ENCODE measurements around the gene DPYSL3.

DNA sequence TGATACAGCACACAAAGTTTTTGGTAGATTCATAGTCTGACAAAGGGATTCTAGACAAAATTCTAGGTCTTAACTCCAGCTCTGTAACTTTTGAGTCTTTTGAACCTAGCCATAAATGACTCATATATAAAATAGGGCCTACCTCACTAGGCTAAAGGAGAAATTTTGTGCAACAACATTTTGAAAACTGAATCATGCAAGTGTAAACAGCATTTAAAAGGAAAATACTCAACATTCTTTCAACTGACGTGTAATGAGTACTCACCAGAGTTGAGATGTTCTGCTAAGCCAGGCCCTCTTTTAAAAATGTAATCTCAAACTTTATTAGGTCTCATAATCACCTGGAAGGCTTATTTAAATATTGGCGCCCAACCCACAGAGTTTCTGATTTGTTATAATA is 161.8 kb downstream of the DPYSL3 start:
- TF ChIP-seq CTCF (IDR thresholded peaks at IDR 0.05; ENCODE audit: insufficient read depth, low read length, poor library complexity, severe bottlenecking), result no peak
- TF ChIP-seq EZH2phosphoT487 (conservative IDR thresholded peaks at IDR 0.05; ENCODE audit: low read length), result no peak

Data from SU-DHL-6 (cell line).